Measurements from ENCODE around the gene EEPD1. TPM values are rescaled to one million over a fixed set of nuclear protein-coding genes. Genes with fewer than 3 reads are reported as not detected.

Gene EEPD1
- total and polyA plus RNA-seq, 10 donors, result 7.7 to 23.4 (median 14.6) TPM

- Histone ChIP-seq H3K36me3 (no peaks in the 10 kb centered on the region), H3K9me3 (no peaks in the 10 kb centered on the region), H3K27ac (peak overlapping the region; percentile 38 to 91 (median 78)), H3K4me3 (peak overlapping the region in 1 of 8 donors; percentile 32), H3K27me3 (replicated peaks in 1 of 7) (no peaks in the 10 kb centered on the region), H3K4me1 (peaks cover 22 to 67% (median 49%) of the 10 kb centered on the region in 6 donors)
- 36 to 56% (median 44%) methylated on average over 7 of the region's 7 CpGs for WGBS, 5 donors
- intact Hi-C loops (cut with DNase I; ENCODE audit: low total_unique reads), result no loop called here
- DNase-seq, result no peak
- TF ChIP-seq CTCF (IDR thresholded peaks at IDR 0.05 in 8 of 11, conservative IDR thresholded peaks at IDR 0.05 in 3 of 11), result no peak
- peak in 2 of 3 donors; percentile 51 to 80 for TF ChIP-seq POLR2AphosphoS5 (IDR thresholded peaks at IDR 0.05)
Measured at GRCh38 chr7:36264123-36264801, 111.2 kb downstream of the EEPD1 start.

- H3K27me3 ChIP-seq (replicated peaks in 1 of 7), result no peaks in the 10 kb centered on the region
- 78 to 92% (median 83%) methylated on average over 6 of the region's 6 CpGs for WGBS, 5 donors
Measured at GRCh38 chr7:36264913-36265516, 112.0 kb downstream of the EEPD1 start.

GRCh38 chr7:36265680-36266079 lies 112.6 kb downstream of the EEPD1 start:
- 38 to 65% (median 46%) methylated on average over 3 of the region's 3 CpGs for WGBS, 5 donors
- H3K4me3 ChIP-seq, result peak overlapping the region in 1 of 8 donors; percentile 32
- no peak for DNase-seq

More at GRCh38 chr7:36264913-36265516, 112.0 kb downstream of the EEPD1 start:
- H3K9me3 ChIP-seq, result no peaks in the 10 kb centered on the region
- peak overlapping the region in 7 of 8 donors; percentile 58 to 91 (median 82) for H3K27ac ChIP-seq
- peaks cover 22 to 67% (median 49%) of the 10 kb centered on the region in 6 donors for H3K4me1 ChIP-seq
- no peaks in the 10 kb centered on the region for H3K36me3 ChIP-seq
- no peak for DNase-seq
- H3K4me3 ChIP-seq, result peak overlapping the region in 1 of 8 donors; percentile 32
- intact Hi-C loops (cut with DNase I; ENCODE audit: low total_unique reads), result no loop called here
- no peak for TF ChIP-seq CTCF (IDR thresholded peaks at IDR 0.05 in 8 of 11, conservative IDR thresholded peaks at IDR 0.05 in 3 of 11)
- TF ChIP-seq POLR2A (IDR thresholded peaks at IDR 0.05), result no peak
- TF ChIP-seq POLR2AphosphoS5 (IDR thresholded peaks at IDR 0.05), result no peak

More at GRCh38 chr7:36265680-36266079, 112.6 kb downstream of the EEPD1 start:
- Histone ChIP-seq H3K36me3 (no peaks in the 10 kb centered on the region), H3K4me1 (peaks cover 22 to 60% (median 49%) of the 10 kb centered on the region in 6 donors), H3K27me3 (replicated peaks in 1 of 7) (no peaks in the 10 kb centered on the region), H3K9me3 (no peaks in the 10 kb centered on the region), H3K27ac (peak overlapping the region in 7 of 8 donors; percentile 58 to 91 (median 82))
- peak in 1 of 3 donors; percentile 64 for TF ChIP-seq POLR2AphosphoS5 (IDR thresholded peaks at IDR 0.05)
- TF ChIP-seq CTCF (IDR thresholded peaks at IDR 0.05 in 8 of 11, conservative IDR thresholded peaks at IDR 0.05 in 3 of 11), result no peak
- no peak for TF ChIP-seq POLR2A (IDR thresholded peaks at IDR 0.05)
- intact Hi-C loops (cut with DNase I; ENCODE audit: low total_unique reads), result no loop called here

Data from spleen (tissue), 11 donors.